Ascending aorta (tissue), 2 donors: Measurements from ENCODE around the gene ADCY2. TPM values are rescaled to one million over a fixed set of nuclear protein-coding genes. Genes with fewer than 3 reads are reported as not detected.

Experiments
- DNase-seq, 2 donors: peaks; one replicate each; pipeline ENCODE4 v3.0.0-alpha.2; 2019; ENCODE audit warnings: low spot score in 2 of 2
- H3K27ac ChIP-seq, 2 donors: fragments of 200-600 bp; sonication (generic); one replicate each; pipeline ENCODE4 v1.5.1; 2016 to 2017; ENCODE audit warnings: mild to moderate bottlenecking in 1 of 2
- H3K27me3 ChIP-seq: fragments of 200-600 bp; sonication (generic); one replicate; pipeline ENCODE4 v1.5.1; 2017
- H3K36me3 ChIP-seq, 2 donors: fragments of 200-600 bp; sonication (generic); one replicate each; pipeline ENCODE4 v1.5.1; 2016
- H3K4me1 ChIP-seq, 2 donors: fragments of 200-600 bp; sonication (generic); one replicate each; pipeline ENCODE4 v1.5.1; 2016 to 2017; ENCODE audit warnings: mild to moderate bottlenecking in 1 of 2
- H3K4me3 ChIP-seq, 2 donors: fragments of 200-600 bp; sonication (generic); one replicate each; pipeline ENCODE4 v1.5.1; 2016 to 2017; ENCODE audit warnings: mild to moderate bottlenecking in 1 of 2
- H3K9me3 ChIP-seq, 2 donors: fragments of 200-600 bp; sonication (generic); one replicate each; pipeline ENCODE4 v1.5.1; 2016
- CTCF ChIP-seq, 3 experiments: fragments of 200-600 bp in 2 of 3; fragments of 450-650 bp in 1 of 3; sonication (generic) in 2 of 3; IDR thresholded peaks; one replicate each; pipeline ENCODE4 v1.5.1; 2016 to 2019; ENCODE audit warnings: antibody characterized with exemption in 3 of 3, mild to moderate bottlenecking in 1 of 3, moderate library complexity in 1 of 3
- intact Hi-C: fragments of 100-400 bp; cut with DNase I; formaldehyde crosslinking; loops from one replicate; pipeline ENCODE4 v1.15.1; 2023
- total RNA-seq: library from RNA; depleted of rRNA; stranded (reverse); fragments of >200 nt; gene quantifications from one replicate; pipeline ENCODE4 v1.1.0, GENCODE V29; 2016

The ADCY2 gene
- total RNA-seq, 1 donor from 2014 or later = 0.11 TPM

GRCh38 chr5:7878381-7878873 lies 482.5 kb downstream of the ADCY2 start:
- H3K36me3 ChIP-seq = peaks cover 32 to 77% of the 10 kb centered on the region in 2 donors

More at GRCh38 chr5:7878381-7878873, 482.5 kb downstream of the ADCY2 start:
- no peak overlapping the region for H3K27ac ChIP-seq
- intact Hi-C loops = no loop called here
- no peak overlapping the region for H3K4me3 ChIP-seq
- no peak for TF ChIP-seq CTCF (IDR thresholded peaks at IDR 0.05)
- no peaks in the 10 kb centered on the region for H3K4me1 ChIP-seq
- no peaks in the 10 kb centered on the region for H3K9me3 ChIP-seq
- DNase-seq = no peak
- H3K27me3 ChIP-seq = no peaks in the 10 kb centered on the region
